Spinal cord (tissue), 10 donors: Measurements from ENCODE around the gene LACTBL1. TPM values are rescaled to one million over a fixed set of nuclear protein-coding genes. Genes with fewer than 3 reads are reported as not detected.

Source experiments
- DNase-seq, 6 donors: peaks; one replicate each; pipeline versions ENCODE4 v3.0.0 to v3.0.0-alpha.2; 2013 to 2015; ENCODE audit warnings: low spot score in 6 of 6, low read depth in 4 of 6
- H3K27ac ChIP-seq: one replicate; pipeline ENCODE4 v1.5.1; 2013; ENCODE audit warnings: low read depth, low read length, control low read depth
- H3K27me3 ChIP-seq: one replicate; pipeline ENCODE4 v1.6.1; 2013; ENCODE audit warnings: low read length; ENCODE audit not compliant: control insufficient read depth, insufficient read depth
- H3K36me3 ChIP-seq: one replicate; pipeline ENCODE4 v1.6.1; 2013; ENCODE audit warnings: low read length; ENCODE audit not compliant: control insufficient read depth, insufficient read depth
- H3K4me1 ChIP-seq: one replicate; pipeline ENCODE4 v1.6.1; 2013; ENCODE audit warnings: low read length; ENCODE audit not compliant: control insufficient read depth, insufficient read depth
- H3K4me3 ChIP-seq: one replicate; pipeline ENCODE4 v1.5.1; 2013; ENCODE audit warnings: low read depth, low read length, control low read depth
- H3K9me3 ChIP-seq: one replicate; pipeline ENCODE4 v1.6.1; 2013; ENCODE audit warnings: low read length; ENCODE audit not compliant: control insufficient read depth, insufficient read depth
- WGBS: methylation state at CpG from one replicate; pipeline ENCODE4 v1.1.5; 2013; ENCODE audit warnings: missing lambda C conversion rate; ENCODE audit not compliant: insufficient coverage; 5-methylcytosine and 5-hydroxymethylcytosine counted together
- polyA plus RNA-seq, 2 donors: library from polyadenylated mRNA; unstranded; fragments of 120-200 nt; gene quantifications; one replicate each; pipeline ENCODE4 v1.2.1, GENCODE V29; 2013; ENCODE audit not compliant: insufficient read length in 2 of 2
- total RNA-seq, 2 donors: library from RNA; depleted of rRNA in 1 of 2; stranded (reverse); fragments of 120-200 nt in 1 of 2; fragments of >200 nt in 1 of 2; gene quantifications; one replicate each; pipeline versions ENCODE4 v1.2.3 to v1.2.4, GENCODE V29; 2013 to 2014
- donor health status: healthy.

Gene LACTBL1
- total and polyA plus RNA-seq, 4 donors = not detected

GRCh38 chr1:22932803-22933470 lies 39.7 kb downstream of the LACTBL1 start:
- Histone ChIP-seq H3K27me3 (no peaks in the 10 kb centered on the region), H3K27ac (no peak overlapping the region), H3K9me3 (no peaks in the 10 kb centered on the region), H3K36me3 (no peaks in the 10 kb centered on the region), H3K4me3 (no peak overlapping the region), H3K4me1 (no peaks in the 10 kb centered on the region)
- no peak for DNase-seq
- WGBS = 63% methylated on average over 3 of the region's 4 CpGs

- Histone ChIP-seq H3K27ac (no peak overlapping the region), H3K9me3 (no peaks in the 10 kb centered on the region), H3K4me1 (no peaks in the 10 kb centered on the region), H3K4me3 (no peak overlapping the region), H3K27me3 (no peaks in the 10 kb centered on the region), H3K36me3 (no peaks in the 10 kb centered on the region)
- DNase-seq = peak in 4 of 6 donors; percentile 19 to 61 (median 50)
- WGBS = 21% methylated on average over 5 of the region's 11 CpGs
Observed at GRCh38 chr1:22930240-22930912, 42.3 kb downstream of the LACTBL1 start.

GRCh38 chr1:22925111-22925510 lies 47.6 kb downstream of the LACTBL1 start:
- DNase-seq = no peak
- no peak overlapping the region for H3K27ac ChIP-seq
- no peaks in the 10 kb centered on the region for H3K4me1 ChIP-seq
- 69% methylated on average over 8 of the region's 9 CpGs for WGBS
- H3K36me3 ChIP-seq = no peaks in the 10 kb centered on the region
- no peaks in the 10 kb centered on the region for H3K27me3 ChIP-seq
- H3K4me3 ChIP-seq = no peak overlapping the region
- no peaks in the 10 kb centered on the region for H3K9me3 ChIP-seq

GRCh38 chr1:22922640-22923039 lies 50.0 kb downstream of the LACTBL1 start:
- no peak overlapping the region for H3K4me3 ChIP-seq
- no peaks in the 10 kb centered on the region for H3K9me3 ChIP-seq
- 89% methylated on average over 1 of the region's 1 CpG for WGBS
- no peaks in the 10 kb centered on the region for H3K27me3 ChIP-seq
- H3K4me1 ChIP-seq = no peaks in the 10 kb centered on the region
- DNase-seq = no peak
- no peak overlapping the region for H3K27ac ChIP-seq
- H3K36me3 ChIP-seq = no peaks in the 10 kb centered on the region

GRCh38 chr1:22921452-22922126 lies 51.1 kb downstream of the LACTBL1 start:
- no peak overlapping the region for H3K4me3 ChIP-seq
- peaks cover 3% of the 10 kb centered on the region for H3K36me3 ChIP-seq
- peaks cover 8% of the 10 kb centered on the region for H3K4me1 ChIP-seq
- WGBS = 83% methylated on average over 3 of the region's 8 CpGs
- no peak for DNase-seq
- no peak overlapping the region for H3K27ac ChIP-seq
- no peaks in the 10 kb centered on the region for H3K9me3 ChIP-seq
- H3K27me3 ChIP-seq = no peaks in the 10 kb centered on the region

- DNase-seq = no peak
- H3K4me1 ChIP-seq = peaks cover 15% of the 10 kb centered on the region
- H3K36me3 ChIP-seq = peaks cover 6% of the 10 kb centered on the region
- no peaks in the 10 kb centered on the region for H3K27me3 ChIP-seq
- 90% methylated on average over 6 of the region's 8 CpGs for WGBS
- H3K4me3 ChIP-seq = no peak overlapping the region
- H3K9me3 ChIP-seq = no peaks in the 10 kb centered on the region
- no peak overlapping the region for H3K27ac ChIP-seq
Observed at GRCh38 chr1:22920734-22921451, 51.8 kb downstream of the LACTBL1 start.

- no peak for DNase-seq
- H3K4me1 ChIP-seq = peaks cover 19% of the 10 kb centered on the region
- no peaks in the 10 kb centered on the region for H3K27me3 ChIP-seq
- H3K36me3 ChIP-seq = peaks cover 8% of the 10 kb centered on the region
- H3K4me3 ChIP-seq = no peak overlapping the region
- WGBS = 80% methylated on average over 6 of the region's 6 CpGs
- H3K9me3 ChIP-seq = no peaks in the 10 kb centered on the region
- no peak overlapping the region for H3K27ac ChIP-seq
Observed at GRCh38 chr1:22920026-22920733, 52.5 kb downstream of the LACTBL1 start.

GRCh38 chr1:22919341-22920025 lies 53.2 kb downstream of the LACTBL1 start:
- Histone ChIP-seq H3K4me1 (peaks cover 24% of the 10 kb centered on the region), H3K4me3 (no peak overlapping the region), H3K27ac (no peak overlapping the region), H3K9me3 (no peaks in the 10 kb centered on the region), H3K27me3 (no peaks in the 10 kb centered on the region), H3K36me3 (peaks cover 12% of the 10 kb centered on the region)
- WGBS = 65% methylated on average over 3 of the region's 8 CpGs
- no peak for DNase-seq

GRCh38 chr1:22918644-22919043 lies 54.0 kb downstream of the LACTBL1 start:
- H3K4me1 ChIP-seq = peaks cover 31% of the 10 kb centered on the region
- no peaks in the 10 kb centered on the region for H3K27me3 ChIP-seq
- H3K36me3 ChIP-seq = peaks cover 20% of the 10 kb centered on the region
- no peak overlapping the region for H3K4me3 ChIP-seq
- DNase-seq = no peak
- no peaks in the 10 kb centered on the region for H3K9me3 ChIP-seq
- no peak overlapping the region for H3K27ac ChIP-seq
- WGBS = 97% methylated on average over 4 of the region's 4 CpGs
